DMS114 treated with DMSO at 0.1 percent for 48 hours (cell line): ENCODE data around the gene HYDIN.
A peak's percentile ranks its signal among the peaks of the same experiment; 100 is the strongest.

Experiments used
- DNase-seq: peaks from one replicate; lab custom pipeline; 2025; ENCODE audit not compliant: unreplicated experiment; lab: John Stamatoyannopoulos, UW

HYDIN gene

GRCh38 chr16:70793851-70794502 is 436.5 kb downstream of the HYDIN start:
- no peak for DNase-seq

DNA sequence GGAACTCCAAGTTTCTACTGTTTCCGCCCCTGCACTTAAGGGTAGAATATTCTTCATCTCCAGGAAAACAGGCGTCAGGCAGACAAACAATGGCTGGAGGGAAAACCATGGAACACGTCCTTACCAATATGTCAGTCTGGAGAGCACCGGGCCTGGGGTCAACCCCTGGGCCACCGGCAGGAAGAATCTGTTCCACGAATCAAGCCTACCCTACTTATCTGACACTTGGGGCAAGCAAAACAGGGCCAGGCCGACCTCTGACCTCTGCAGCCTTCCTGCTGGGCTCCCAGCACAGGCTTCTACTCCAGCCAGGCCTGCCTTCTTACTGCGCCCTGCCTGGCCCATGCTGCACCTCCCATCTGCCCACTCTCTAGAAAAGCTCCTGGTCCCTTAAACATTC is 439.7 kb downstream of the HYDIN start:
- DNase-seq = no peak

DNA sequence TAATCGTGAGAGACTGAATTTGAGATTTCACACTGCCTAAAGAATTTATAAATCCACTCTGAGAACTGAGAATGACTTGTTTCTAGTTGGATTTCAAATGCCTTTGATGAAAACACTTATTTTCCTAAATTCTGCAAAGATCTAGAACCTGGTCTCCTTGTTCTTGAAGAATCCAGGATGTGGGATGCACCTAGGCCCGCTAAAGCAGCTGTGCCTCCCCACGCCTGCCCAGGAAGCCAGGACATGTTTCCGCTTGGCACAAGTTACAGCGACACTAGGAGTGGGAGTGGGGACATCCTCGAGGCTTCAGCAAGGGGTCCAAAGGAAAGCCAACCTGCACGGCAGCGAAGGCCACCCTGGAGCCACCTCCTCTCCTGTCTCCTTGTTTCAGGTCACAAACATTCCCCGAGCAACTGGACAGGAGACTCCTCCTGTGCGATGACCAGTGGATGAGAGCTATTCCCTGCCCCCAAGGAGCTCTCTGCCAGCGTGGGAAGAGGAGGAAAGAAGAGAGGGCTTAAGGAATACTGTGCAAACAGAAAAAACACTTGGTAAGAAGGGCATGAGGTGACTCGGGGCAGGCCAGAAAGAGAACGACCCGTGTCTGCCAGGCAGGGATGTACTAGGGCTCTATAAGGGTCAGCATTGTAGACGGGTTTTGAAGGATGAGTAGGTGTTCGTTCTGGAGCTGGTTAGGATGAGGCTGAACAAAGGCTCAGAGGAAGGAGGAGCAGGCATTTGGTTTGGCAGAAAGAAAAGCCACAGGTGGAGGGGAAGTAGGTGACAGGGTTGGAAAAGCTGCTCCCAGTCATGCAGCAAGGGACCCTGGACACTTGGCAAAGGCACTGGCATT is 440.7 kb downstream of the HYDIN start:
- DNase-seq = no peak

- DNase-seq = no peak
Observed at GRCh38 chr16:70788668-70789594, 441.6 kb downstream of the HYDIN start.

DNA sequence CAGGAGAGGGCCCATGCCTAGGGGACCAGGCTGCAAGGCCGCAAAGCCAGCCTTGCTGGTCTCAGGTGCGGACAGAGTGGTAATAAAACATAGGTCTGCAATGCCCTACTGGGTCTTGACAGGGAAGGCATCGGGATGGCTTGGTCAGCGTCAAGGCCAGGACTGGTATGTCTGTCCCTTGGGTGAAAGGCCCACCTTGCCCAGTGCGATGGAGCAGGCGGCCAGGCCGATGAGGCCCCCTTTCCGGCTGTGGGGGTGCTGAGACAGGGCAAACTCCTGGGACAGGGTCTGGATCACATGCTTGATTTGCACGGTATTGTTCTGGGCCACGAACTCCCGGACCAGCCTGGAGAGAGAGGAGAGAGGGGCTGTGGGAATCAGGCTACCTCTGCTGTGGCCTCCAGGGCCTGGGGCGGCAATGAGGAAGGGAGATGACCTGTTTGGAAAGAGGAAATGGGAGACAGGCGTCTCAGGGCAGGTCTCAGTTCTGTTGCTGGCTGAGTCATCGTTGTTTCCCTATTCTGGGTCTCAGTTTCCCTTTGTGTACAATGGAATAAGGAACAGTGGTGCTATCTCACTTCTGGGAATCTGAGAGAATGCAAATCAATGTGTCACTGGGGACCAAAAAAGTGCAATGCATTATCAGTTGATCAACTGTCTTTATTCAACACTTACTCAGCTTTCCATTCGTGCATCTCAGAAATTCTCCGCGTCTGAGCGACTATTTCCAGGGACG is 444.3 kb downstream of the HYDIN start:
- DNase-seq = no peak

DNA sequence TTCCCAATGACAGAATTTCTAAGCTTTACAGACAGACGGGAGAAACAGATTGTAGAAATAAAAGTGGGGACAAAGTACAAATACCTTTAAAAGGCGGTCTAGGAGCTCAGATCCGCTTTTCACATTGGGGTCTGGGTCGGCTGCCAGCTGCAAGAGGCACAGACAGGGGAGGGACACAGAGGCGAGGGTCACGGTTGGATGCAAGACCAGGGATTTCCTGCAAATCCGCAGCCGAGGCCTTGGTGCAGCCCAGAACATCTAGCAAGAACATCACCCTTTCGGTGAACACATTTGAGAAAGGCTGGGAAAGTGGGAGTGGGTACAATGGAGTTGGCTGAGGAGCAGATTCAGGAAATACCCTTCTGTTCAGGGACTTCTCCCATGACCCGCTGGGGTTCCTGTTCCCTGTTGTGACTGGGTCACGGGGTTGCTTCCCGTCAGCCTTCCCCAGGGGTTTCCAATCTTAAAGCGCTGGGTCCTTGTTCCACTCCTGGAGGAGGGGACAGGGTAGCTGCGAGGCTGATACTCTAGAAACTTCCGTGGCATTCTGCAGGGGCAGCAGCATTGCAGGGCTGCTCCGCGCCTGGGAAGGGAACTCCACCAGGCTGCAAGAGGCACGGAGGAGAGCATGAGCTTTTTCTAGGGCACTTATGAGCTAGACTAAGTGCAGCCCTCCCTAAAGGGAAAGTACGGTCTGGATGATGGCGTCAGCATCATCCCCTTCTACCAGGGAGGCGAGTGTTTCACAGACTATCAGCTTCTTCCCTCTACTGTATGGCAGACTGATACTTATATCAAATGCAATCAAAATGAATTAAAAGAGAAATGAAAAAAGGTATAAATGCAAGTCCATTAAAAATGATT is 445.6 kb downstream of the HYDIN start:
- DNase-seq = no peak

GRCh38 chr16:70782237-70782636 is 448.3 kb downstream of the HYDIN start:
- DNase-seq = no peak

DNA sequence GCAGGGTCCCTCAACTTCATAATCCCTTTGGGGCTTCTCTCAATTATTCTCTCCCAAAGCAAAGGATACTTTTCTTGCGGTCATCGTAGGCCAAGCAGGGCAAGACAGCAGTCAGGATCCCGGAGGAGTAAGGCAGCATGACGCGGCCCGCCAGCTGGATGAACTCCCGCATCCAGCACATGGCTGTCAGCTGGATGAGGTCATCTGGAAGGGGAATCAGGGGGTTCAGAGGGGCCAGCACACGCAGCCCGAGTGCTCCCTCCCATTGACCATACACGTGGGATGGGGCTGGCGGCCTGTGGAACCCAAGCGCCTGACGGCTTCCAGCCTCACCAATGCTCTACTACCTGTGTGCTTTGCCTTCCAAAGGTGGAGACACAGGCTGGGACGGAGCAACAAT is 448.7 kb downstream of the HYDIN start:
- no peak for DNase-seq

DNA sequence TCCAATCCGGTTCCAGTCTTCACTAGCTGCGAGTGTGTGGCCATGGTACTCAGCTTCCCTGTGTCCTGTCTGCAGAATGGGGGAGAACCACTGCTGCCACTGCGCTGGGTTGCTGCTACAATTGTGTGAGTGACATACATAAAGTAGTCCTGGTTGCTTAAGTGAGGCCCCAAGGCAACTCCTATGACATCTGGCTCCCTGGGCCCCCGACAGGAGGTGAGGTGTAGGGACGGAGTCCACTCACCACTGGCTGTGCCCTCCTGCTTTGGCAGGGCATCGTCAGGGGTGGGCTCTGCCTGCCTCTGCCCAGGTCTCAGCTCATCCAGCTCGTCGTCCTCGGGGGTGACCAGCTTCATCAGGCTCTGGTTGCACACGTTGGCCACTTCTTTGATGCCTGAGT is 450.0 kb downstream of the HYDIN start:
- no peak for DNase-seq

- no peak for DNase-seq
Observed at GRCh38 chr16:70779361-70779760, 451.2 kb downstream of the HYDIN start.

DNA sequence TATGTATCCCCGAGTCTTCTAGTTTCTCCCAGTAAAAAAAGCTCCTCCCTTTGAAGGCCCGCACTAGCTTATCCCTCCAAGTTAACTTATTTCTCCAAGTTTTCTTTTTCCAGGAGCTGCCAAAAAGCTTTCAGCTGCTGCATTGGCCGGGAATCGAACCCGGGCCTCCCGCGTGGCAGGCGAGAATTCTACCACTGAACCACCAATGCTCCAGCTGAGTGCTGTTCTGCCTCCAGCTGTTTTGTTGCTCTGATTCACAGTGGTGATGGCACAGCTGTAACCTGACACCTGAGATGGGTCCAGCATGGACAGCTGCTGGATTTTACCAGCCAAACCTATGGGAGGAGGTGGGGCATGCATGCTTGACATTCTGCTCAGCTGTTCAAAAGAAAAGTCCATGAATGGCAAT is 451.6 kb downstream of the HYDIN start:
- peak; percentile 40 for DNase-seq

GRCh38 chr16:70777973-70778406 is 452.5 kb downstream of the HYDIN start:
- DNase-seq = no peak

DNA sequence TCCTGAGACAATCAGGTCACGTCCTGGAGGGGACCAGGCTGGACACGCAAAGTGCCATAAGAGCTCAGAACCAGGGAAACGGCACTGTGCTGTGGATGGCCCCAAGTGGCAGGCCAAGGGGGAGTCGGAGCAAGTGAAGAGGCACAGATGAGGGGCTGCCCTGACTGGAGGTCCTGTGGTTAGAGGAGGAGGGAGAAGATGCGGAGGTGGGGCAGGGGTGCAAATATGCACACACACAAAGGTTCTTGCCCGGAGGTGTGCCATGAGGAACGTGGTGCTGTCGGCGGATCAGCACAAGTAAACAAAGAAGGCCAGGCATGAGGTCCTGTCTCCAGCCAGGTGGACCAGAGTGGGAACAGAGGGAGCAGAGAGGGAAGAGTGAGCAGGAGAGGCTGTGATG is 453.0 kb downstream of the HYDIN start:
- DNase-seq = no peak

GRCh38 chr16:70775399-70775798 is 455.1 kb downstream of the HYDIN start:
- no peak for DNase-seq

- no peak for DNase-seq
Observed at GRCh38 chr16:70774261-70774660, 456.3 kb downstream of the HYDIN start.

GRCh38 chr16:70772493-70772892 is 458.0 kb downstream of the HYDIN start:
- no peak for DNase-seq

DNA sequence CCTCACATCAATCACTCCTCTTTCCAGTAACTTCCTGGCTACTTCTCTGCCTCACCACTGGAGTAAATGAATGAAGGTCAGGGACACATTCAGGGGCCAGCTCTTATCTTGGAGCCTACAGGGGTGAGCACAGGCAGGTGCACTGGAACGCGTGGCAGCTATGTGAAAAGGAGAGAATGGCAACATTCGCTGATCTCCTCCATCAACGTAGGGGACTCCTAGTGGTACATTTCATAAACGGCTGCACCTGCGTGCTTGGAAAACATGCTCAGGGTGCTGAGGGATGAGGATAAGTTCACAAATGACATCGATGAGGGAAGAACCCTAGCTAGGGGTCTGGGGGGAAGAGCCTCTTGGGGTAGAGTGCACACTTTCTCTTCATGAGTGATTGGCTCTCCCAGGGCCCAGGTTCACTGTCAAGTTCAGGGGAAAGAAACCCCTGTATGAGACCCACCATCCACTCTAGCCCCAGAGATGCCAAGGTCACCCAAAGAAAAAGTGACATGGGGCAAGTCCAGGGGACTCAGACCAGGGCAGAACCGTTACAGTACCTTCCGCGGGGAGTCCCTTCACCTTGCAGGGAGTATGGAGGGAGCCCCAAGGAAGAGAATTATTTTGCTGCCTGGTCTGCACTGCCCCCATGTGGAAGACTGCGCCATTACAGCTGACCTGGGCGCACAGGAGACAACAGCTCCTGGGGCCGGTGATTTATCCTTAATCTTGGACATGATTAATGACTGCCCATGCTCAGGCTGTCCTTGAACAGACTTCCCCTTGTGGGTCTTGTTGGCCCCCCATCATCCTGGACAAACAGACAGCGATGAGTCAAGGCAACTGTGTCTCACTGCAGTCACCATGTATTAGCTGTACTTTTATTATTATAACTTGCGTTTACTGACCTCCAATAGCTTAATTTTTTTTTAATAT is 459.6 kb downstream of the HYDIN start:
- no peak for DNase-seq

DNA sequence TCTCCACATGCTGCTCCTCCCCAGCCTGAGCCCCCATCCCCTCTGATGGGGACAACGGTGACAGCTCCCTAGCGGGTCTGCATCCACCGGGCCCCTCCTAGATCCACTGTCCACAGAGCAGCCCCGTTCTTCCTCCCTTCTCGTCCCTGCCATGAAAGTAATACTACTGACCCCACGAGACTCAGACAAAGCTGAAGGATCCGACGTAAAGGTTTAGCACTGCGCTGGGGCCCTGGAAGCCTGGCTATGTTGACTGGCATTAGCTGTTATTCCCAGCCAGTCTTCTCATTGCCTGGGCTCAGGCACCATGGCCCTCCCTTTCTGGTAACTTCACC is 460.3 kb downstream of the HYDIN start:
- DNase-seq = no peak

DNA sequence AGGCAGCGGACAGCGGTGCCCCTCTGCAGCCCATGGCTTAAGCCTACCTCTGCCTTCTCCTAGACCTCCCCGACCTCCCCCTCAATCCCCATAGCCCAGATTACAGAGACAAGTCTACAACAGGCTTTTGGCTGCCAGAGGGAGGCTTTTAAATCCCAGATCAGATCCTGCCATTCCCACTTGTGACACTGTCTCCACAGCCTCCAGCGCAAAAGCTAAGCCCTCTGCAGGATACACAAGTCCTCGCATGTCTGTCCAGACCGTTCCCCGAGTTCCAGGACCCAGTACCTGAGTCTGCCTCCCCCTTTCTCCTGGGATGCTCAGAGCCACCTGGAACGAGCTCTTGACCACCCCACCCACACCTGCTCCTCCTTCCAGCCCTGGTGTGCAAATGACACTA is 460.8 kb downstream of the HYDIN start:
- DNase-seq = no peak
